Tibial nerve (tissue), 4 donors: ENCODE data around the gene SLC25A42.

Source experiments
- EP300 ChIP-seq, 2 donors: sonication (generic); formaldehyde crosslinking; IDR thresholded peaks; one replicate each; pipeline ENCODE4 v1.6.1; 2017; ENCODE audit warnings: antibody characterized with exemption in 2 of 2, mild to moderate bottlenecking in 1 of 2
- POLR2A ChIP-seq, 2 donors: fragments of 450-650 bp; IDR thresholded peaks; one replicate each; pipeline ENCODE4 v1.6.1; 2017; ENCODE audit warnings: antibody characterized with exemption in 2 of 2, mild to moderate bottlenecking in 2 of 2, moderate library complexity in 2 of 2
- TF ChIP-seq, protein P1 (sequence below), 5 experiments: fragments of 200-600 bp in 3 of 5; fragments of 450-650 bp in 2 of 5; sonication (generic) in 3 of 5; IDR thresholded peaks; one replicate each; pipeline ENCODE4 v1.5.1; 2016 to 2019; ENCODE audit warnings: antibody characterized with exemption in 5 of 5, mild to moderate bottlenecking in 3 of 5, moderate library complexity in 2 of 5

DNA sequence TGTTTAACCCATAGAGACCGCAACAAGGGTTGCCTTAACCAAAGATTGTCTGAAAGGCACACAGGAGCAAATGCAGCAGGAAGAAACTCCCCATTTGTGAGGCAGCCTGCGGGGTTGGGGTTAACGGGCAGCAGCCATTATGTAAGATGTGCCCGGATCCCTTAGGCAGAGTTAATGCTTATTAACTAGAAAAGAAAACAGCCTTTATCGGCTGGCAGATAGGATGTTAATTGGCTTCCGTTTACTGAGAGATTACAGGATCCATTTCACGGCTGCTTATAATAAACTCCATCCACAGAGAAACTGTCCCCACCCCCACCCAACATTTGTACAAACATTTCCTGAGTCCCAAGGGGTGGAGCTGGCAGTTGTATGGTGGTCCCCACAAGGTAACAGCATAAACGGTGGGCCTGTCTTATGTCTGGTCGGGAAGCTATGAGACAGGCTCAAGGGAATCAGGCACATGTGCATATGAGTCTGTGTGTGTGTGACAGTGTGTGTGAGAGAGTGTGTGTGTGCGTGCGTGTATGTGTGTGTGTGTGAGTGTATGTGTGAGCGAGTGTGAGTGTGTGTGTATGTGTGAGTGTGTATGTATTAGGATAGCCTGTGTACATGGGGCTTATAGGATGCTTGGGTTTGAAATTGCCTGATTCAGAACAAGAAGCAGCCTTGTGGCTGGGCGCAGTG is 10.5 kb downstream of the SLC25A42 start:
- TF ChIP-seq POLR2A (IDR thresholded peaks at IDR 0.05) (no peak), EP300 (IDR thresholded peaks at IDR 0.05) (no peak)
- TF ChIP-seq, protein P1, sequence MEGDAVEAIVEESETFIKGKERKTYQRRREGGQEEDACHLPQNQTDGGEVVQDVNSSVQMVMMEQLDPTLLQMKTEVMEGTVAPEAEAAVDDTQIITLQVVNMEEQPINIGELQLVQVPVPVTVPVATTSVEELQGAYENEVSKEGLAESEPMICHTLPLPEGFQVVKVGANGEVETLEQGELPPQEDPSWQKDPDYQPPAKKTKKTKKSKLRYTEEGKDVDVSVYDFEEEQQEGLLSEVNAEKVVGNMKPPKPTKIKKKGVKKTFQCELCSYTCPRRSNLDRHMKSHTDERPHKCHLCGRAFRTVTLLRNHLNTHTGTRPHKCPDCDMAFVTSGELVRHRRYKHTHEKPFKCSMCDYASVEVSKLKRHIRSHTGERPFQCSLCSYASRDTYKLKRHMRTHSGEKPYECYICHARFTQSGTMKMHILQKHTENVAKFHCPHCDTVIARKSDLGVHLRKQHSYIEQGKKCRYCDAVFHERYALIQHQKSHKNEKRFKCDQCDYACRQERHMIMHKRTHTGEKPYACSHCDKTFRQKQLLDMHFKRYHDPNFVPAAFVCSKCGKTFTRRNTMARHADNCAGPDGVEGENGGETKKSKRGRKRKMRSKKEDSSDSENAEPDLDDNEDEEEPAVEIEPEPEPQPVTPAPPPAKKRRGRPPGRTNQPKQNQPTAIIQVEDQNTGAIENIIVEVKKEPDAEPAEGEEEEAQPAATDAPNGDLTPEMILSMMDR (IDR thresholded peaks at IDR 0.05) = no peak
